Central memory CD8-positive, alpha-beta T cell (primary cell): ENCODE measurements around the gene SIAH1.
"Not testable (repeated sequence)": the region's sequence is repeated elsewhere in the genome, so short reads cannot be mapped to it uniquely, and the experiment has no call there.

Experiments used
- ATAC-seq: fragments of 150-1000 bp; cut with Tn5 transposase; replicated peaks from 2 replicates; pipeline ENCODE4 v1.10.0; 2022; ENCODE audit warnings: mild to moderate bottlenecking, moderate FRiP score, moderate number of reproducible peaks; ENCODE audit not compliant: poor library complexity, severe bottlenecking; ENCODE audit errors: extremely low read depth
- DNase-seq, 2 donors: peaks; one replicate each; pipeline ENCODE4 v3.0.0; 2021; ENCODE audit warnings: low spot score in 2 of 2
- H3K27ac Mint-ChIP-seq: one replicate; pipeline ENCODE4 v1.8.0; 2022; ENCODE audit warnings: low read depth, mild to moderate bottlenecking, moderate library complexity, mixed read lengths
- H3K27me3 Mint-ChIP-seq: one replicate; pipeline ENCODE4 v1.8.0; 2022; ENCODE audit warnings: mixed read lengths
- H3K36me3 Mint-ChIP-seq: one replicate; pipeline ENCODE4 v1.8.0; 2022; ENCODE audit warnings: mild to moderate bottlenecking, moderate library complexity, mixed read lengths; ENCODE audit not compliant: insufficient read depth
- H3K4me1 Mint-ChIP-seq: one replicate; pipeline ENCODE4 v1.8.0; 2022; ENCODE audit warnings: mixed read lengths
- H3K4me3 Mint-ChIP-seq: one replicate; pipeline ENCODE4 v1.8.0; 2022; ENCODE audit warnings: mild to moderate bottlenecking, moderate library complexity, mixed read lengths
- H3K9me3 Mint-ChIP-seq: one replicate; pipeline ENCODE4 v1.8.0; 2022; ENCODE audit warnings: mixed read lengths

Gene SIAH1

DNA sequence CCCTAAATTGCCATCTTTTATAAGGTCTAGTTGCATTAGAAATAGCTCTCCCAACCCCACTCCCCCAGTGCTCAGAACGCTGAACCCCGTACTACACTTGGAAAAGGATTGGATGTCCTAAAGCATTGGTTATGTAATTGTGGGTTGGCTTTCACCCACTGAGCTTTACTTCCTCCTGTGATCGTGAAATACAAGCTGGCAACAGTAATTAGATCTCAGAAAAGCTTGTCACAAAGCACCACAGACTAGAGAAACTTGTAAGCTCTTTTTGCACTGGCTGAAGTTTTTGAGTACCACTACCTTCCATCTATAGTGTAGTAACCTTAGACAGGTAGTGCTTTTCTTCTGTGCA is 54.4 kb downstream of the SIAH1 start:
- Mint-ChIP-seq H3K27ac (no peak overlapping the region), H3K36me3 (peaks cover 19% of the 10 kb centered on the region), H3K4me3 (no peak overlapping the region), H3K4me1 (no peaks in the 10 kb centered on the region), H3K27me3 (no peaks in the 10 kb centered on the region), H3K9me3 (no peaks in the 10 kb centered on the region)
- ATAC-seq (no peak), DNase-seq (no peak)

- no peaks in the 10 kb centered on the region for H3K27me3 Mint-ChIP-seq
- no peaks in the 10 kb centered on the region for H3K9me3 Mint-ChIP-seq
- H3K4me1 Mint-ChIP-seq = no peaks in the 10 kb centered on the region
- no peak overlapping the region for H3K4me3 Mint-ChIP-seq
- DNase-seq = no peak
- H3K36me3 Mint-ChIP-seq = peaks cover 17% of the 10 kb centered on the region
- ATAC-seq = no peak
- no peak overlapping the region for H3K27ac Mint-ChIP-seq
These were observed 54.9 kb downstream of the SIAH1 start for GRCh38 chr16:48330189-48330840.

GRCh38 chr16:48329138-48329537 is 56.1 kb downstream of the SIAH1 start:
- H3K27ac Mint-ChIP-seq = no peak overlapping the region
- ATAC-seq (no peak), DNase-seq (no peak)
- no peaks in the 10 kb centered on the region for H3K27me3 Mint-ChIP-seq
- H3K4me1 Mint-ChIP-seq = no peaks in the 10 kb centered on the region
- peaks cover 15% of the 10 kb centered on the region for H3K36me3 Mint-ChIP-seq
- no peaks in the 10 kb centered on the region for H3K9me3 Mint-ChIP-seq
- no peak overlapping the region for H3K4me3 Mint-ChIP-seq

- DNase-seq (no peak), ATAC-seq (no peak)
- H3K4me3 Mint-ChIP-seq = no peak overlapping the region
- H3K9me3 Mint-ChIP-seq = no peaks in the 10 kb centered on the region
- H3K4me1 Mint-ChIP-seq = no peaks in the 10 kb centered on the region
- no peak overlapping the region for H3K27ac Mint-ChIP-seq
- no peaks in the 10 kb centered on the region for H3K27me3 Mint-ChIP-seq
- H3K36me3 Mint-ChIP-seq = peaks cover 11% of the 10 kb centered on the region
These were observed 58.3 kb downstream of the SIAH1 start for GRCh38 chr16:48326915-48327314.

- DNase-seq (no peak), ATAC-seq (no peak)
- no peaks in the 10 kb centered on the region for H3K9me3 Mint-ChIP-seq
- H3K36me3 Mint-ChIP-seq = peaks cover 7% of the 10 kb centered on the region
- H3K4me1 Mint-ChIP-seq = no peaks in the 10 kb centered on the region
- H3K27me3 Mint-ChIP-seq = no peaks in the 10 kb centered on the region
- no peak overlapping the region for H3K4me3 Mint-ChIP-seq
- H3K27ac Mint-ChIP-seq = no peak overlapping the region
These were observed 61.1 kb downstream of the SIAH1 start for GRCh38 chr16:48323783-48324775.

GRCh38 chr16:48321317-48322036 is 63.7 kb downstream of the SIAH1 start:
- H3K4me1 Mint-ChIP-seq = peaks cover 18% of the 10 kb centered on the region
- peaks cover 6% of the 10 kb centered on the region for H3K36me3 Mint-ChIP-seq
- no peaks in the 10 kb centered on the region for H3K27me3 Mint-ChIP-seq
- no peaks in the 10 kb centered on the region for H3K9me3 Mint-ChIP-seq
- no peak for DNase-seq
- no peak overlapping the region for H3K4me3 Mint-ChIP-seq
- H3K27ac Mint-ChIP-seq = no peak overlapping the region
- ATAC-seq = no peak

- H3K4me3 Mint-ChIP-seq = peak overlapping the region; percentile 63
- peaks cover 24% of the 10 kb centered on the region for H3K4me1 Mint-ChIP-seq
- peaks cover 5% of the 10 kb centered on the region for H3K36me3 Mint-ChIP-seq
- peak overlapping the region; percentile 32 for H3K27ac Mint-ChIP-seq
- ATAC-seq (peak; percentile 86), DNase-seq (peak in 1 of 2 donors; percentile 14)
- H3K9me3 Mint-ChIP-seq = no peaks in the 10 kb centered on the region
- H3K27me3 Mint-ChIP-seq = no peaks in the 10 kb centered on the region
These were observed 66.6 kb downstream of the SIAH1 start for GRCh38 chr16:48318630-48319029.

GRCh38 chr16:48317614-48318315 is 67.4 kb downstream of the SIAH1 start:
- Mint-ChIP-seq H3K36me3 (peaks cover 7% of the 10 kb centered on the region), H3K27ac (peak overlapping the region; percentile 32), H3K9me3 (no peaks in the 10 kb centered on the region), H3K4me1 (peaks cover 24% of the 10 kb centered on the region), H3K4me3 (peak overlapping the region; percentile 63), H3K27me3 (no peaks in the 10 kb centered on the region)
- ATAC-seq (peak; percentile 26), DNase-seq (no peak)

DNA sequence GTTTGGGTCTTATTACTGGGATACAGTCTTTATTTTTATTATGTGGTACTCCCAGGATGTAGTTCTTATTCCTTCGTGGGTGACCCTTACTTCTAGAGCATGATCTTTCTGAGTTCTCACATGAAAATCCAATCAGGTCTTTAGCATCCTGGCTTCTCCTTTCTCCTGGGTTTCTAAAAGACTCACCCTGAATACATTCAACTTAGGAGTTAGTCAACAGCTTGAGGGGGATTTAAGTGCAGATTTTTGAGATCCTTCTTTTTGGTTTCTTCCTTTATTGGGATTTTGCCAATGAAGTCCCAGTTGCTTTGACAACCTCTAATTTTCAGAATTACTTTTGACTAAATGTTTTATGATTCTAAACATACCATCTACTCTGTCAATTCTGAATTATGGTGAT is 68.2 kb downstream of the SIAH1 start:
- Mint-ChIP-seq H3K9me3 (peaks cover 6% of the 10 kb centered on the region), H3K27ac (peak overlapping the region; percentile 70), H3K27me3 (no peaks in the 10 kb centered on the region), H3K4me1 (peaks cover 30% of the 10 kb centered on the region), H3K4me3 (no peak overlapping the region), H3K36me3 (peaks cover 11% of the 10 kb centered on the region)
- ATAC-seq = no peak
- no peak for DNase-seq

GRCh38 chr16:48313905-48314304 is 71.3 kb downstream of the SIAH1 start:
- not testable (repeated sequence) for DNase-seq, ATAC-seq, H3K27ac Mint-ChIP-seq, H3K4me3 Mint-ChIP-seq, H3K27me3 Mint-ChIP-seq
- peaks cover 14% of the 10 kb centered on the region for H3K9me3 Mint-ChIP-seq
- H3K36me3 Mint-ChIP-seq = peaks cover 19% of the 10 kb centered on the region
- H3K4me1 Mint-ChIP-seq = peaks cover 29% of the 10 kb centered on the region

- Mint-ChIP-seq H3K27me3 (no peaks in the 10 kb centered on the region), H3K36me3 (peaks cover 30% of the 10 kb centered on the region), H3K27ac (no peak overlapping the region), H3K4me1 (peaks cover 12% of the 10 kb centered on the region), H3K4me3 (no peak overlapping the region), H3K9me3 (peaks cover 24% of the 10 kb centered on the region)
- DNase-seq = no peak
- no peak for ATAC-seq
These were observed 74.1 kb downstream of the SIAH1 start for GRCh38 chr16:48310908-48311641.
